Stimulated activated CD4-positive, alpha-beta T cell treated with anti-CD3 and anti-CD28 coated beads, Interleukin-15, amount 100 ng/mL, for 1 hour (primary cell): ENCODE data around the gene SLC30A5.
"Not testable (repeated sequence)": the region's sequence is repeated elsewhere in the genome, so short reads cannot be mapped to it uniquely, and the experiment has no call there.

Experiments
- DNase-seq, 2 donors: peaks; one replicate each; pipeline ENCODE4 v3.0.0-alpha.2; 2020; ENCODE audit warnings: low read depth in 1 of 2, low spot score in 1 of 2

SLC30A5 gene

DNA sequence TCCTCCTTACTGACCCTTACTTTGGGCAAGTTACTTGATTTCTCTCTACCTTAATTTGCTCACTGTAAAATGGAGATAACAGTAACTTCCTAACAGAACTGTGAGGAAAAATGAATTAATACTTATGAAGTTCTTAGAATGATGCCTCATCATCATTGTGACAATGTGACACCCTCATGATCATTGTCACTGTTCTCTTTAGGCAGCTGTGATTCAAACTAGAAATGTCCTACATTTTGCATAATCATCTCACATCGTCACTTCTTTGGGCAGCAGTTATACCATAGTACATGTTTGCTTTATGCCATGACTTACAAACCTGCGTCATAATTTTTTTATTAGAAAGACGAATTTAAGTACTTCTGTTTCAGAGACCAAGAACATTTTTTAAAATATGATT, 9.7 kb downstream of the SLC30A5 start:
- no peak for DNase-seq

DNA sequence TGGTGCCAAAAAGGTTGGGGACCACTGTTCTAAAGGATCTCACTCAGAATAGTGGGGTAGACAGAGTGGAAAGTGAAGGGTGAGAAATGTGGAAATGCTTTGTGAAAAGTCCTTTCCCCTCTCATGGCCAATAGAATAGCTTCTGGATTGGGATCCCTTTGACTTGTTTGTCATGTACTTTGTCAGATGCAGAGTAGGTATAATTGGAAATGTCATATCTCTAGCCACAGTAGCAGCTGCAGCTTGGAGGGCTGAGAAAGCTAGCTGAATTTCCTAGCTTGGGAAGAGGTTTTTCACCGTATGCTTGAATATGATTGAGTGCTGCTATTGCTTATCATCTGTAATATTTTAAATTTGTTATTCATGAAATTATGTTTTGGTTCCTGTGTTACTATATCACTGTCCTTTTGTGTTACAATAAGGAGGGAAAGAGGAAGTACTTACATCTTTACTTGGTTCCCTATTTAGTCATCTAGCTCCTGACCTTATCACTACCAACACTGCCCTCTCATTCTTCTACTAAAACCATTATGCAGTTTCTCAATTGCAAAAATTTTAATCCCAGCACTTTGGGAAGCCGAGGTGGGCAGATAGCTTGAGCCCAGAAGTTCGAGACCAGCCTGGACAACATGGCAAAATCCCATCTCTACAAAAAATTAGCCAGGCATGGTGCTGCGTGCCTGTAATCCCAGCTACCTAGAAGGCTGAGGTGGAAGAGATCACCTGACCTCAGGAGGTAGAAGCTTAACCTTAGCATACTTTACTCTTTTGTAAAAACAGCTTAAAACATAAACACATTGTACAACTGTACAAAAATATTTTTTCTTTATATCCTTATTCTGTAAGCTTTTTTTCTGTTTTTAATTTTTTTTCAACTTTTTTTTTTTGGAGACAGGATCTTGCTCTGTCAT, 12.4 kb downstream of the SLC30A5 start:
- DNase-seq, result no peak

DNA sequence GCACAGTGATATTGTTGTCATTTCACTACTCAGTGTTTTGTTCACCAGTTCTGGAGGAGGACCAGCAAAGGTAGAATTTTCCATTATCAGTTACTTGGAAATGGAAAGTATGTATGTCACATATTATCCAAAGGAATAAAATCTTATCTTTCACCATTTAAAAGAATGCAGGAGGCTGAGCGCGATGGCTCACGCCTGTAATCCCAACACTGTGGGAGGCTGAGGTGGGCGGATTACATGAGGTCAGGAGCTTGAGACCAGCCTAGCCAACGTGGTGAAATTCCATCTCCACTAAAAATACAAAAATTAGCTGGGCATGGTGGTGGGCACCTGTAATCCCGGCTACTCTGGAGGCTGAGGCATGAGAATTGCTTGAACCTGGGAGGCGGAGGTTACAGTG, 14.6 kb downstream of the SLC30A5 start:
- DNase-seq, result not testable (repeated sequence)

DNA sequence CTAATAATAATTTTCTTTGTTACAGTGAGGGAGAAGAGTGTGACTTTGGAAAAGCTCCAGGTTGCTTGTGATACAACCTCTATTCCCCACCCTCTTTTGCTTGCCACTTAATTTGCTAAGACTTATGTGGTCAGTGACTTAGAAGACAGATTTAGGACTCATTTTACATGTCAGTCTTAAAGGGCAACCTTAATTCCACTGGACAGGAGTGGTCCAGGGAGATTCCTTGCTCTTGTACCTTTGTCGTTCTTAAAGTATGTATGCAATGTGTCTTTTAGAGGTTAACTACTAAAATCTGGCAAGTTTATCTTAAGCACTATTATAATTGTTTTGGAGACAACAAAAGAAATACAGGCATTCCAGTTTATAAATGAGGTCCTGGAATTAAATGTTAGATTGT, 20.0 kb downstream of the SLC30A5 start:
- DNase-seq, result no peak

DNA sequence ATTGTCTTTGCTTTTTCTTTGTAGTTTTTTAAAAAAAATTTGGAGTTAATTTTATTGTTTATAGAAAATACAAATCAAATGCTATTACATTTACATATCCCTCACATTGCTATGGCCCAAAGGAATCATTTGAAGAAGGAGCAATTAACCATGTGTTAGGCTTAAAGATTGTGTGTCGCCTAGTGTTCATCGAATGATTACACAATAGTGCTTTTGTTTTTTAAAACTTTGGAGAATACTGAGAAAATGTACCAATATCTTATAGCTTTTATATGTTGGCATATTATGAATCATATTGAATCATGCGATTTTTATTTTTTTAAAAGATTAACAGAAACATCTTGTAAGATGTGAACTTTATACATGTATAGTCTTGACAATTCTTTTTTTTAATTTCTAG, 21.7 kb downstream of the SLC30A5 start:
- no peak for DNase-seq

DNA sequence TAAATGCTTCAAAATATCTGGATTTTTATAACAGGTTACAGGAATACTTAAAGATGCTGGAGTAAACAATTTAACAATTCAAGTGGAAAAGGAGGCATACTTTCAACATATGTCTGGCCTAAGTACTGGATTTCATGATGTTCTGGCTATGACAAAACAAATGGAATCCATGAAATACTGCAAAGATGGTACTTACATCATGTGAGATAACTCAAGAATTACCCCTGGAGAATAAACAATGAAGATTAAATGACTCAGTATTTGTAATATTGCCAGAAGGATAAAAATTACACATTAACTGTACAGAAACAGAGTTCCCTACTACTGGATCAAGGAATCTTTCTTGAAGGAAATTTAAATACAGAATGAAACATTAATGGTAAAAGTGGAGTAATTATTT, 35.6 kb downstream of the SLC30A5 start:
- no peak for DNase-seq

DNA sequence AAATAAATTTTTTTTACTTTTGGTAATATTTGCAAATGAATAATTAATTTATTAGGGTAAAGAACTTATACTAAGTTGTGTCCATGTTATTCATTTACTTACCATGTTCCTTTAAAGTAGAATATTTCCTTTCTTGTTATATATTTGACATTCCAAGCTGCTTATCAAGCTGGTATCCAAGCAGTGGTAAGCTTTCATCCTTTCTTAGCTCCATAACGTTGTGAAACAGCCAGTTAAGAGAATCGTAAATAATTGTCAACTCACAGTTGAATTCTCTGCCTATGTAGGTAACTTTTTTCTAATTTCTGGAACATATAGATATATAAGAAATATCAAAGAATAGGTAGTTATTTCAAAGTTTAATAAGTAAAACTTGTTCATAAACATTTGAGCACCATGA, 36.4 kb downstream of the SLC30A5 start:
- DNase-seq, result no peak

DNA sequence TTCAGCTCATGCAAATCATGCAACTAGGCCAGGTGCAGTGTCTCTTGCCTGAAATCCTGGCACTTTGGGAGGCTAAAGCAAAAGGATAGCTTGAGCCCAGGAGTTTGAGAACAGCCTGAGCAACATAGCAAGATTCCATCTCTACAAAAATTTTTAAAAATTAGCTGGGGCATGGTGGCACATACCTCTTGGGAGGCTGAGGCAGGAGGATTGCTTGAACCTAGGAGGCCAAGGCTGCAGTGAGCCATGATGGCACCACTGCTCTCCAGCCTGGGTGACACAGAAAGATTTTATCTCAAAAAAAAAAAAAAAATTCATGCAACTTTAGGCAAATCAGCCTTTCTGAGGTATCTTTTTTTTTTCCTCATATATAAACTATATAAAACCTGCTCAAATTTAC, 37.5 kb downstream of the SLC30A5 start:
- DNase-seq, result no peak

DNA sequence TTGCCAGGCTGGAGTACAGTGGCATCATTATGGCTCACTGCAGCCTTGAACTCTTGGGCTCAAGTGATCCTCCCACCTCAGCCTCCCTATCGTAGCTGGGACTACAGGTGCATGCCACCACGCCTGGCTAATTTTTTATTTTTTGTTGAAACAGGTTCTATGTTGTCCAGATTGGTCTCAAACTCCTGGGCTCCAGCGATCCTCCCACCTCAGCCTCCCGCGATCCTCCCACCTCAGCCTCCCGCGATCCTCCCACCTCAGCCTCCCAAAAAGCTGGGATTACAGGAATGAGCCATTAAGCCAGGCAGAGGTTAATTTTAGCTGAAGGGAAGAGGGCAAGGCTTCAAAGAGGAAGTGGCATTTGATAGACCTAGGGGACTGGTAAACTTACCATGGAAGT, 40.3 kb downstream of the SLC30A5 start:
- no peak for DNase-seq

DNA sequence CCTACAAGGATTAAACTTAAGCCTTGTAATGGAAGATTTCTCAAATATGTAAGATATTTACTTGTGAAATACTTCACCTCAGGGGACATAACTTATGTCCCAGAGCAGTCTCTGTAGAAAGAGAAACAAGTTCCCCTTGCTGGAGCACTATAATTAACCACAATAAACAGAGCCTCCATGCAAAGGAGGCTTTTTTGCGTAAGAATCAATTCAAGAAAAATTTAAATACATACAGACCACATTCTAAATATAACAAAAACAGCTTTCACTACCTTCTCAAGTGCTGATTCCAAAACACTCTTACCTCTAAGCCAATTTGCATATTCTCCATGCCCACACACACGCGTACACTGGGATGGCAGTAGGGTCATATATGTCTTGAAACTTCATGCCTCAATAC, 42.5 kb downstream of the SLC30A5 start:
- DNase-seq, result no peak

DNA sequence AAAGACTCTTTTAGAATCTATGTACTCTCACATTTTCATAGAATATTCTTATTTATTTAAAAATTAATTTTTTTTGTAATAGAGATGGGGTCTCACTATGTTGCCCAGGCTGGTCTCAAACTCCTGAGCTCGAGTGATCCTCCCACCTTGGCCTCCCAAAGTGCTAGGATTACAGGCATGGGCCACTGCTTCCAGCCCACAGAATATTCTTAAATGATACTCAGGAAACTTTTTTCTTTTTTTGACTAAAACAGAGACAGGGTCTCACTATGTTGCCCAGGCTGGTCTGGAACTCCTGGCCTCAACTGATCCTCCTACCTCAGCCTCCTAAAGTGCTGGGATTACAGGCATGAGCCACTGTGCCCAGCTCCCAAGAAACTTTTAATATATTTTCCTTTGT, 43.4 kb downstream of the SLC30A5 start:
- not testable (repeated sequence) for DNase-seq

DNA sequence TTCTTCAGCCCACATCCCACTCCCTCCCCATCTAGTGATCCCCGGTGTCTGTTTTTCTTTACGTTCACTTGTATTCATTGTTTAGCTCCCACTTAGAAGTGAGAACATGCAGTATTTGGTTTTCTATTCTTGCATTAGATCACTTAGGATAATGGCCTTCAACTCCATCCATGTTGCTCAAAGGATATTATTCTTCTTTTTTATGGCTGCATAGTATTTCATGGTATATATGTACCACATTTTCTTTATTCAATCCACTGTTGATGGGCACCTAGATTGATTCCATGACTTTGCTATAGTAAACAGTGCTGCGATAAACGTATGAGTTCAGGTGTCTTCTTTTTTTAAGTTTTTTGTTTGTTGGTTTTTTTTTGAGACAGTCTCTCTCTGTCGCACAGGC, 44.0 kb downstream of the SLC30A5 start:
- no peak for DNase-seq

DNA sequence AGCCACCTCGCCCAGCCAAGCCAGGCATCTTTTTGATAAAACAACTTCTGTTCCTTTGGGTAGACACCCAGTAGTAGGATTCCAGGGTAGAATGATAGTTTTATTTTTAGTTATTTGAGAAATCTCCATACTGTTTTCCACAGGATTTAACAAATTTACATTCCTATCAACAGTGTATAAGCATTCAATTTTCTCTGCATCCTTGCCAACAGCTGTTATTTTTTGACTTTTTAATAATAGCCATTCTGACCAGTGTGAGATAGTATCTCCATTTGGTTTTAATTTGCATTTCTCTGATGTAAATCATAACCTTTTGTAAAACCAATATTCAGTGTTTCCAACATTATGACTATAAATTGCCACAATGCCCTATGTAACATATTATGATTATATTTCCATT, 45.0 kb downstream of the SLC30A5 start:
- DNase-seq, result no peak

DNA sequence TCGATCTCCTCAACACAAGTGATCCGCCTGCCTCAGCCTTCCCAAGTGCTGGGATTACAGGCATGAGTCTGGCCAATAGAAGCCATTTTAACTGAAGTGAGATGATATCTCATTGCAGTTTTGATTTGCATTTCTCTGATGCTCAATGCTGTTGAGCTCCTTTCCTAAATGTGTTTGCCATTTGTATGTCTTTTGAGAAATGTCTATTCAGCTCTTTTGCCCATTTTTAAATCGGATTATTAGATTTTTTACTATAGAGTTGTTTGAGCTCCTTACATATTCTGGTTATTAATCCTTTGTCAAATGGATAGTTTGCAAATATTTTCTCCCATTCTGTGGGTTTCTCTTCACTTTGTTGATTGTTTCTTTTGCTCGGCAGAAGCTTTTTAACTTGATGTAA, 46.4 kb downstream of the SLC30A5 start:
- not testable (repeated sequence) for DNase-seq

DNA sequence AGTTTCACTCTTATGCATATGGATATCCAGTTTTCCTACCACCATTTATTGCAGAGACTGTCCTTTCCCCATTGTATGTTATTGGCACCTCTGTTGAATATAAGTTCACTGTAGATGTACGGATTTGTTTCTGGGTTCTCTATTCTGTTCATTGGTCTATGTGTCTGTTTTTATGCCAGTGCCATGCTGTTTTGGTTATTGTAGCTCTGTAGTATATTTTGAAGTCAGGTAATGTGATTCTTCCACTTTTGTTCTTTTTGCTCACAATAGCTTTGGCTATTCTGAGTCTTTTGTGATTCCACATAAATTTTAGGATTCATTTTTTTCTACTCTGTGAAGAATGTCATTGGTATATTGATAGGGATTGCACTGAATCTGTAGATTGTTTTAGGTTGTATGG, 47.0 kb downstream of the SLC30A5 start:
- DNase-seq, result no peak

DNA sequence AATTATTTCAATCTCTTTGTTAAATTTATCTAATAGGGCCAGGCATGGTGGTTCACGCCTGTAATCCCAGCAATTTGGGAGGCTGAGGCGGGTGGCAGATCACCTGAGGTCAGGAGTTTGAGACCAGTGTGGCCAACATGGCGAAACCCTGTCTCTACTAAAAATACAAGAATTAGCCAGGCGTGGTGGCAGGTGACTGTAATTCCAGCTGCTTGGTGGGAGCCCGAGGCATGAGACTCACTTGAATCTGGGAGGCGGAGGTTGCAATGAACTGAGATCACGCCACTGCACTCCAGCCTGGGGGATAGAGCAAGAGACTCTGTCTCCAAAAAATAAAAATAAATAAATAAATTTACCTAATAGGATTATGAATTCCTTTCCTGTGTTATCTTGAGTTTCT, 54.8 kb downstream of the SLC30A5 start:
- DNase-seq, result not testable (repeated sequence)

DNA sequence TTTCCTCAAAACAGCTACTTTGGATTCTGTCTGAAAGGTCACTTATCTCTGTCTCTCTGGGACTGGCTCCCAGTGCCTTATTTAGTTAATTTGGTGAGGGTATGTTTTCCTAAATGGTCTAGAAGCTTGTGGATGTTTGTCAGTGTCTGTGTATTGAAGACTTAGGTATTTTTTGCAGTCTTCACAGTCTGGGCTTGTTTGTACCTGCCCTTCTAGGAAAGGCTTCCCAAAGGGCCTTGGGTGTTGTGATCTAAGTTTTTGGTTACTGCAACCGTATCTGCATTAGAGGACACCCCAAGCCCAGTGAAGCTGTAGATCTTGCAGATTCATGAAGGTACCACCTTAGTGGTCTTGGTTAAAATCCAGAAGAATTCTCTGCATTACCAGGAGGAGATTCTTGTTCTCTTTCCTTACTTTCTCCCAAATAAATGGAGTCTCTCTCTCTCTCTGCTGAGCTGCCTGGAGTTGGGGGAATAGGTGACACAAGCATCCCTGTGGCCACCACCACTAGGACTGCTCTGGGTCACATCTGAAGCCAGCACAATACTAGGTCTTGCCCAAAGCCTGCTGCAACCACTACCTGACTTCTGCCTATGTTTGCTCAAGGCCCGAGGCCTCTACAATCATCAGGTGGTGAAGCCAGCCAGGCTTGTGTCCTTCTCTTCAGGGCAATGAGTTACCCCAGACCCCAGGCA, 55.3 kb downstream of the SLC30A5 start:
- DNase-seq, result no peak

DNA sequence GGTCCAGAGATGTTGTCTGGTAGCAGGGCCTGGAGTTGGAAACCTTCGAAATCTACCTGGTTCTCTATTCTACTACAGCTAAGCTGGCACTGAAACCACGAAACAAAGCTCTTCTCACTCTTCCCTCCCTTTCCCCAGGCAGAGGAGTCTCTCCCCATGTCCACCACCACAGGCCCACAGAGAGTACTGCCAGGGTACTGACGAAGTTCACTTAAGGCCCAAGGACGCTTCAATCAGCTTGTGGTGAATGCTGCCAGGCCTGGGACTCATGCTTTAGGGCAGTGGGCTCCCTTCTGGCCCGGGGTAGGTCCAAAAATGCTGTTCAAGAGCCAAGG, 55.8 kb downstream of the SLC30A5 start:
- no peak for DNase-seq

DNA sequence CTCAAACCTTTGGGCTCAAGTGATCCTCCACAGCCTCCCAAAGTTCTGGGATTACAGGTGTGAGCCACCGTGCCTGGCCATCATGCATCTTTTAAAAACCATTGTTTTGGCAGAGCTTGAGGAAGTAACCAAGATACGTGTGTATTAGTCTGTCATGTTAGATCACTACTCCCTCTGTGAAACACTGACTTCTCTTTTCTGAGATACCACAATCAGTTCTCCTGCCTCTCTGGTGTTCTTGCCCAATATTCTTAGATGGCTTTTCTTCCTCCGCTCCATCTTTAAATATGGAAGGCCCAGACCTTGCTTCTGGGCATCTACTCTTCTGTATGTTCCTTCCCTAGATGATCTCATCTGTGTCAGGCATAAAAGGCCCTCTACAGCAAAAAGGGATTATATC, 58.9 kb downstream of the SLC30A5 start:
- DNase-seq, result no peak

DNA sequence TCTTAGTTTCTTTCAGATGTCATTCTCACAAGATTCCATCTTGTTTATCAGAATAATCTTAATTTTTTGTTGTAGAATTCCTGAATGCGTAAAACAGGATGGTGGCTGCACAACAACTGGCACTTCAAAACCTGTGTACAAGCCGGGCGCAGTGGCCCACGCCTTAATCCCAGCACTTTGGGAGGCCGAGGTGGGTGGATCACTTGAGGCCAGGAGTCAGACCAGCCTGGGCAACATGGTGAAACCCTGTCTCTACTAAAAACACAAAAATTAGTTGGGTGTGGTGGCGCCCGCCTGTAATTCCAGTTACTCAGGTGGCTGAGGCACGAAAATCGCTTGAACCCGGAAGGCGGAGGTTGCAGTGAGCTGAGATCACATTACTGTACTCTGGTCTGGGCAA, 62.6 kb downstream of the SLC30A5 start:
- no peak for DNase-seq

DNA sequence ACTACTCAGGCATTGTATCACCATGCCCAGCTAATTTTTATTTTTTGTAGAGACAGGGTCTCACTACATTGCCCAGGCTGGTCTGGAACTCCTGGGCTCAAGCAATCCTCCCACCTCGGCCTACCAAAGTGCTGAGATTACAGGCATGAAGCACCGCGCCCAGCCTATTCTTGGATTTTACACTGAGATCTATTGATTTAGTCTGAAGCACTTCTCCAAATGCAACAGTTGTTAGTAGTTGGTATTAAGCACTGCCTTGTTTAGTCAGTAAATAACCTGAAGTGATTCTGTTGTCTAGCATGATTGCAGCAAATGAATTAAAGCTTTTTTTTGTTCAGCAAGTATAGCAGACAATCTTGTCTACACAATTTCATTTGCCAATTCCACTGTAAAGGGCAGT, 64.2 kb downstream of the SLC30A5 start:
- DNase-seq, result no peak

DNA sequence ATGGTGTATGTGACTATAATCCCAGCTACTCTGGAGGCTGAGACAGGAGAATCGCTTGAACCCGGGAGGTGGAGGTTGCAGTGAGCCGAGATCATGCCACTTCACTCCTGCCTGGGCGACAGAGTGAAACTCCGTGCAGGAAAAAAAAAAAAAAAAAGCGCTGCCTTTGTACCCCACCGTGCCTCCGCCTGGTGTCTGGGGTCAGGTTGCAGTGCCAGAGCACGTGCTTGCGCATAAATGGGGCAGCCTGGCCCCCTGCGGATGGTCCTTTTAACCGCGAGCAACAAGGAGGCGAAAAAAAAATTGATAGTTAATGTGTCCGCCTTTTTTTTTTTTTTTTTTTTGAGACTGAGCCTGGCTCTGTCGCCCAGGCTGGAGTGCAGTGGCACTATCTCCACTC, 66.8 kb downstream of the SLC30A5 start:
- no peak for DNase-seq
